Thyroid gland (tissue), 4 donors: ENCODE measurements around the gene RPS6KC1.

Experiments used
- CTCF ChIP-seq, 6 experiments: fragments of 200-600 bp in 3 of 6; fragments of 450-650 bp in 3 of 6; sonication (generic) in 3 of 6; IDR thresholded peaks; one replicate each; pipeline ENCODE4 v1.5.1; 2016 to 2019; ENCODE audit warnings: antibody characterized with exemption in 6 of 6, mild to moderate bottlenecking in 2 of 6, inconsistent platforms in 1 of 6, moderate library complexity in 1 of 6
- POLR2A ChIP-seq, 2 donors: fragments of 450-650 bp; IDR thresholded peaks; one replicate each; pipeline ENCODE4 v1.6.1; 2017; ENCODE audit warnings: antibody characterized with exemption in 2 of 2, mild to moderate bottlenecking in 2 of 2, moderate library complexity in 1 of 2

- no peak for TF ChIP-seq CTCF (IDR thresholded peaks at IDR 0.05)
- TF ChIP-seq POLR2A (IDR thresholded peaks at IDR 0.05), result no peak
Observed at GRCh38 chr1:213094446-213094845, 43.4 kb downstream of the RPS6KC1 start.
